WI38 (cell line): ENCODE results near the gene ZBTB25.
A peak's percentile ranks its signal among the peaks of the same experiment; 100 is the strongest.

ENCODE experiments used
- H3K4me3 ChIP-seq: 2 replicates; pipeline ENCODE4 v1.5.1; 2011; ENCODE audit warnings: low read depth, mild to moderate bottlenecking, control low read depth, low read length
- CTCF ChIP-seq: IDR thresholded peaks from 2 replicates; pipeline ENCODE4 v1.5.1; 2012; ENCODE audit warnings: low read depth, mild to moderate bottlenecking, control low read depth, low read length

Gene ZBTB25

GRCh38 chr14:64510825-64511671 lies 7.4 kb upstream of the ZBTB25 start:
- no peak overlapping the region for H3K4me3 ChIP-seq
- peak; percentile 65 for TF ChIP-seq CTCF

- no peak overlapping the region for H3K4me3 ChIP-seq
- no peak for TF ChIP-seq CTCF
Measured at GRCh38 chr14:64509036-64509435, 5.4 kb upstream of the ZBTB25 start.

- no peak overlapping the region for H3K4me3 ChIP-seq
- TF ChIP-seq CTCF: no peak
Measured at GRCh38 chr14:64508215-64508776, 4.7 kb upstream of the ZBTB25 start.

- TF ChIP-seq CTCF: no peak
- H3K4me3 ChIP-seq: peak overlapping the region; percentile 72
Measured at GRCh38 chr14:64507376-64508156, 3.9 kb upstream of the ZBTB25 start.

GRCh38 chr14:64506721-64507120 lies 3.1 kb upstream of the ZBTB25 start:
- H3K4me3 ChIP-seq: peak overlapping the region; percentile 72
- no peak for TF ChIP-seq CTCF

GRCh38 chr14:64504897-64505794 lies 1.5 kb upstream of the ZBTB25 start:
- no peak for TF ChIP-seq CTCF
- peak overlapping the region; percentile 72 for H3K4me3 ChIP-seq
